ENCODE measurements around the gene STX18. TPM values are rescaled to one million over a fixed set of nuclear protein-coding genes. Genes with fewer than 3 reads are reported as not detected.

STX18 gene
- total and polyA plus RNA-seq, 11 donors: 10.1 to 26.1 (median 18.0) TPM

DNA sequence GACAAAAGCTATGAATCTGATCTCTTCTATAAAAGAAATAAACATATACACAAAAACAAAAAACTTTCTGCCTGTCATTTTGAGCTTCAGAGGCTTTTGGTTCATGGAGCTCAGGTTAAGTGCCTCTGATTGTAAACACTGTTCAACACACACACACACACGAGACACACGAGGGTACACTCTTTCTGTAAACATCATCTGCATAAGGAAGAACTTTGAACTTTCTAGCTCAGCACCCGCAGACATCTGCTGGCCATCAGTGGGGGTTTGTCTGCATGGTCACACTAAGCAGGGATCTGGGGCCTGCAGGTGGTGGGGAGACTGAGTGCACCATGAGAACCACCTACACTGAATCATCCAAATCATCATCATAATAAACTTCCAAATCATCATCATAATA lies 54.9 kb downstream of the STX18 start:
- no peak for ATAC-seq
- Histone ChIP-seq H3K36me3 (no peaks in the 10 kb centered on the region), H3K4me1 (peaks cover 0 to 5% (median 0%) of the 10 kb centered on the region in 12 donors), H3K4me3 (no peak overlapping the region), H3K27me3 (no peaks in the 10 kb centered on the region), H3K27ac (no peak overlapping the region), H3K9me3 (no peaks in the 10 kb centered on the region)
- no peak for DNase-seq
- no peak for TF ChIP-seq POLR2A (IDR thresholded peaks at IDR 0.05)
- TF ChIP-seq, protein P1, sequence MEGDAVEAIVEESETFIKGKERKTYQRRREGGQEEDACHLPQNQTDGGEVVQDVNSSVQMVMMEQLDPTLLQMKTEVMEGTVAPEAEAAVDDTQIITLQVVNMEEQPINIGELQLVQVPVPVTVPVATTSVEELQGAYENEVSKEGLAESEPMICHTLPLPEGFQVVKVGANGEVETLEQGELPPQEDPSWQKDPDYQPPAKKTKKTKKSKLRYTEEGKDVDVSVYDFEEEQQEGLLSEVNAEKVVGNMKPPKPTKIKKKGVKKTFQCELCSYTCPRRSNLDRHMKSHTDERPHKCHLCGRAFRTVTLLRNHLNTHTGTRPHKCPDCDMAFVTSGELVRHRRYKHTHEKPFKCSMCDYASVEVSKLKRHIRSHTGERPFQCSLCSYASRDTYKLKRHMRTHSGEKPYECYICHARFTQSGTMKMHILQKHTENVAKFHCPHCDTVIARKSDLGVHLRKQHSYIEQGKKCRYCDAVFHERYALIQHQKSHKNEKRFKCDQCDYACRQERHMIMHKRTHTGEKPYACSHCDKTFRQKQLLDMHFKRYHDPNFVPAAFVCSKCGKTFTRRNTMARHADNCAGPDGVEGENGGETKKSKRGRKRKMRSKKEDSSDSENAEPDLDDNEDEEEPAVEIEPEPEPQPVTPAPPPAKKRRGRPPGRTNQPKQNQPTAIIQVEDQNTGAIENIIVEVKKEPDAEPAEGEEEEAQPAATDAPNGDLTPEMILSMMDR (IDR thresholded peaks at IDR 0.05): no peak
- WGBS, 4 donors: 64 to 79% (median 71%) methylated on average over 3 of the region's 3 CpGs
- intact Hi-C loops (cut with DNase I): loop anchor here (5.0 to 10.0 kb wide), 10 partner anchors 378 to 1328 kb away; no protein-coding TSS in a partner anchor

- intact Hi-C loops (cut with DNase I): loop anchor here (5.0 to 10.0 kb wide), 10 partner anchors 379 to 1329 kb away; no protein-coding TSS in a partner anchor
- TF ChIP-seq POLR2A (IDR thresholded peaks at IDR 0.05): no peak
- TF ChIP-seq, protein P1 (IDR thresholded peaks at IDR 0.05): no peak
- WGBS, 4 donors: 90 to 93% (median 92%) methylated on average over 10 of the region's 10 CpGs
- DNase-seq (no peak), ATAC-seq (no peak)
- H3K4me3 ChIP-seq: no peak overlapping the region
- no peaks in the 10 kb centered on the region for H3K36me3 ChIP-seq
- H3K27ac ChIP-seq: no peak overlapping the region
- peaks cover 0 to 10% (median 4%) of the 10 kb centered on the region in 12 donors for H3K4me1 ChIP-seq
- H3K9me3 ChIP-seq: no peaks in the 10 kb centered on the region
- no peaks in the 10 kb centered on the region for H3K27me3 ChIP-seq
Observed at GRCh38 chr4:4485806-4486205, 56.0 kb downstream of the STX18 start.

GRCh38 chr4:4481399-4481994 lies 60.4 kb downstream of the STX18 start:
- H3K27me3 ChIP-seq: no peaks in the 10 kb centered on the region
- whole genome bisulfite sequencing, 4 donors: 84 to 87% (median 86%) methylated on average over 3 of the region's 3 CpGs
- no peaks in the 10 kb centered on the region for H3K9me3 ChIP-seq
- H3K27ac ChIP-seq: no peak overlapping the region
- TF ChIP-seq POLR2A (IDR thresholded peaks at IDR 0.05): no peak
- TF ChIP-seq, protein P1 (IDR thresholded peaks at IDR 0.05): no peak
- intact Hi-C loops (cut with DNase I): loop anchor here in 9 of 10 donors (10.0 kb wide), 6 partner anchors 383 to 1333 kb away; no protein-coding TSS in a partner anchor
- peaks cover 0 to 16% (median 4%) of the 10 kb centered on the region in 12 donors for H3K4me1 ChIP-seq
- no peak overlapping the region for H3K4me3 ChIP-seq
- ATAC-seq (no peak), DNase-seq (no peak)
- H3K36me3 ChIP-seq: no peaks in the 10 kb centered on the region

- TF ChIP-seq, protein P1 (IDR thresholded peaks at IDR 0.05): peak in 9 of 12 donors; percentile 12 to 49 (median 30)
- TF ChIP-seq POLR2A (IDR thresholded peaks at IDR 0.05): no peak
- Histone ChIP-seq H3K27me3 (no peaks in the 10 kb centered on the region), H3K4me1 (peaks cover 0 to 16% (median 4%) of the 10 kb centered on the region in 12 donors), H3K4me3 (no peak overlapping the region), H3K9me3 (no peaks in the 10 kb centered on the region), H3K36me3 (no peaks in the 10 kb centered on the region), H3K27ac (no peak overlapping the region)
- 70 to 79% (median 76%) methylated on average over 6 of the region's 6 CpGs for WGBS, 4 donors
- intact Hi-C loops (cut with DNase I): loop anchor here in 9 of 10 donors (10.0 kb wide), 6 partner anchors 384 to 1334 kb away; no protein-coding TSS in a partner anchor
- DNase-seq (no peak), ATAC-seq (peak in 3 of 4 donors; percentile 28 to 66 (median 42))
Observed at GRCh38 chr4:4480685-4481398, 61.0 kb downstream of the STX18 start.
